ENCODE results near the gene MPRIP. TPM values are rescaled to one million over a fixed set of nuclear protein-coding genes. Genes with fewer than 3 reads are reported as not detected.
A peak's percentile ranks its signal among the peaks of the same experiment; 100 is the strongest.

The MPRIP gene
- total RNA-seq, 1 donor from 2014 or later, result 863 TPM

- peaks cover 5% of the 10 kb centered on the region for H3K36me3 Mint-ChIP-seq (ENCODE audit: unreplicated experiment)
- peak overlapping the region; percentile 42 for H3K4me3 Mint-ChIP-seq (ENCODE audit: unreplicated experiment)
- no peak for DNase-seq
- H3K27ac Mint-ChIP-seq (ENCODE audit: unreplicated experiment), result no peak overlapping the region
- TF ChIP-seq CTCF (IDR thresholded peaks at IDR 0.05; ENCODE audit: partially characterized antibody, unreplicated experiment), result no peak
- peaks cover 77% of the 10 kb centered on the region for H3K4me1 Mint-ChIP-seq (ENCODE audit: low read depth, unreplicated experiment)
- peaks cover 26% of the 10 kb centered on the region for H3K27me3 Mint-ChIP-seq (ENCODE audit: unreplicated experiment)
- H3K9me3 Mint-ChIP-seq (ENCODE audit: unreplicated experiment), result peaks cover 26% of the 10 kb centered on the region
Measured at GRCh38 chr17:17127730-17128291, 85.6 kb downstream of the MPRIP start.

GRCh38 chr17:17128476-17129075 lies 86.3 kb downstream of the MPRIP start:
- H3K36me3 Mint-ChIP-seq (ENCODE audit: unreplicated experiment), result peaks cover 5% of the 10 kb centered on the region
- H3K4me1 Mint-ChIP-seq (ENCODE audit: low read depth, unreplicated experiment), result peaks cover 73% of the 10 kb centered on the region
- H3K27ac Mint-ChIP-seq (ENCODE audit: unreplicated experiment), result peak overlapping the region; percentile 83
- no peak for DNase-seq
- no peak for TF ChIP-seq CTCF (IDR thresholded peaks at IDR 0.05; ENCODE audit: partially characterized antibody, unreplicated experiment)
- peak overlapping the region; percentile 21 for H3K4me3 Mint-ChIP-seq (ENCODE audit: unreplicated experiment)
- H3K27me3 Mint-ChIP-seq (ENCODE audit: unreplicated experiment), result peaks cover 26% of the 10 kb centered on the region
- peaks cover 28% of the 10 kb centered on the region for H3K9me3 Mint-ChIP-seq (ENCODE audit: unreplicated experiment)

- H3K9me3 Mint-ChIP-seq (ENCODE audit: unreplicated experiment), result peaks cover 28% of the 10 kb centered on the region
- no peak for DNase-seq
- peak overlapping the region; percentile 72 for H3K4me3 Mint-ChIP-seq (ENCODE audit: unreplicated experiment)
- H3K36me3 Mint-ChIP-seq (ENCODE audit: unreplicated experiment), result peaks cover 5% of the 10 kb centered on the region
- peak overlapping the region; percentile 52 for H3K27ac Mint-ChIP-seq (ENCODE audit: unreplicated experiment)
- H3K4me1 Mint-ChIP-seq (ENCODE audit: low read depth, unreplicated experiment), result peaks cover 70% of the 10 kb centered on the region
- peaks cover 26% of the 10 kb centered on the region for H3K27me3 Mint-ChIP-seq (ENCODE audit: unreplicated experiment)
- TF ChIP-seq CTCF (IDR thresholded peaks at IDR 0.05; ENCODE audit: partially characterized antibody, unreplicated experiment), result no peak
Measured at GRCh38 chr17:17129466-17129865, 87.2 kb downstream of the MPRIP start.

- peak overlapping the region; percentile 82 for H3K27ac Mint-ChIP-seq (ENCODE audit: unreplicated experiment)
- H3K4me1 Mint-ChIP-seq (ENCODE audit: low read depth, unreplicated experiment), result peaks cover 70% of the 10 kb centered on the region
- H3K9me3 Mint-ChIP-seq (ENCODE audit: unreplicated experiment), result peaks cover 28% of the 10 kb centered on the region
- H3K4me3 Mint-ChIP-seq (ENCODE audit: unreplicated experiment), result peak overlapping the region; percentile 67
- H3K27me3 Mint-ChIP-seq (ENCODE audit: unreplicated experiment), result peaks cover 25% of the 10 kb centered on the region
- TF ChIP-seq CTCF (IDR thresholded peaks at IDR 0.05; ENCODE audit: partially characterized antibody, unreplicated experiment), result no peak
- no peak for DNase-seq
- peaks cover 5% of the 10 kb centered on the region for H3K36me3 Mint-ChIP-seq (ENCODE audit: unreplicated experiment)
Measured at GRCh38 chr17:17130077-17130844, 88.0 kb downstream of the MPRIP start.

- TF ChIP-seq CTCF (IDR thresholded peaks at IDR 0.05; ENCODE audit: partially characterized antibody, unreplicated experiment), result no peak
- Mint-ChIP-seq H3K4me1 (ENCODE audit: low read depth, unreplicated experiment) (peaks cover 58% of the 10 kb centered on the region), H3K27me3 (ENCODE audit: unreplicated experiment) (peaks cover 28% of the 10 kb centered on the region), H3K36me3 (ENCODE audit: unreplicated experiment) (peaks cover 5% of the 10 kb centered on the region), H3K9me3 (ENCODE audit: unreplicated experiment) (peaks cover 24% of the 10 kb centered on the region), H3K27ac (ENCODE audit: unreplicated experiment) (no peak overlapping the region), H3K4me3 (ENCODE audit: unreplicated experiment) (no peak overlapping the region)
- DNase-seq, result no peak
Measured at GRCh38 chr17:17131839-17132238, 89.6 kb downstream of the MPRIP start.
